ENCODE measurements around the gene RAC3. TPM values are rescaled to one million over a fixed set of nuclear protein-coding genes. Genes with fewer than 3 reads are reported as not detected.
A peak's percentile ranks its signal among the peaks of the same experiment; 100 is the strongest.

The RAC3 gene
- 1 to 10 TPM; 6.7 to 7.6 TPM for total RNA-seq

DNA sequence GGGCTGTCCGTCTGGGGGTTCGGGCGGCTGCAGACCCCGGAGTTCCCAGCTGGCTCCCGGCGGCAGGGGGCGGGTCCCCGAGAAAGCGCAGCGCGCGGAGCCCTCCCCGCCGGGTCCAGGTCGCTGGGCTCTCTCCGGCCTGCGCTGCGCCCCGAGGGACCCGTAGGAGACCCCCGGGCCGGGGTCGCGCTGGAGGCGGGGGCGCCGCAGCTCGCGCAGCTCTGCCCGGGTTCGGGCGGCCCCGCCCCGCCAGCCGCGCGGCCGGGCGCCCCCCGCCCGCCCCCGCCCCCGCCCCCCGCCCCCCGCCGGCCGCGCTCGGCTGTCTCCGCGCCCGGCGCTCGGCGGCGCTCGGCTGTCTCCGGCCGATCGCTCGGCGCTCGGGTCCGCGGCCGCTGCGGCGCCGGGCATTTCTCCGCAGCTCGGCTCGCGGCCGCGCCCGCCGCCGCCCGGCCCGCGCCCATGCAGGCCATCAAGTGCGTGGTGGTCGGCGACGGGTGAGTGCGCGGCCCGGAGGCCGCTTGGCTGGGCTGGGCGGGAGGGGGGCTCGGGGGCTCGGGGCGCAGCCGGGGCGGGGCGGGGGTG, at the start of gene RAC3:
Gene RAC3 (plus strand): TSS at position 376 of the 582 bp plus-strand sequence. CDS start 84 bp downstream, at position 460.
- Mint-ChIP-seq H3K9me3 (no peaks in the 10 kb centered on the region), H3K27ac (peak within 1 kb of the TSS; percentile 71)
- ATAC-seq (ENCODE audit: low read depth), result peak; percentile 28

DNA sequence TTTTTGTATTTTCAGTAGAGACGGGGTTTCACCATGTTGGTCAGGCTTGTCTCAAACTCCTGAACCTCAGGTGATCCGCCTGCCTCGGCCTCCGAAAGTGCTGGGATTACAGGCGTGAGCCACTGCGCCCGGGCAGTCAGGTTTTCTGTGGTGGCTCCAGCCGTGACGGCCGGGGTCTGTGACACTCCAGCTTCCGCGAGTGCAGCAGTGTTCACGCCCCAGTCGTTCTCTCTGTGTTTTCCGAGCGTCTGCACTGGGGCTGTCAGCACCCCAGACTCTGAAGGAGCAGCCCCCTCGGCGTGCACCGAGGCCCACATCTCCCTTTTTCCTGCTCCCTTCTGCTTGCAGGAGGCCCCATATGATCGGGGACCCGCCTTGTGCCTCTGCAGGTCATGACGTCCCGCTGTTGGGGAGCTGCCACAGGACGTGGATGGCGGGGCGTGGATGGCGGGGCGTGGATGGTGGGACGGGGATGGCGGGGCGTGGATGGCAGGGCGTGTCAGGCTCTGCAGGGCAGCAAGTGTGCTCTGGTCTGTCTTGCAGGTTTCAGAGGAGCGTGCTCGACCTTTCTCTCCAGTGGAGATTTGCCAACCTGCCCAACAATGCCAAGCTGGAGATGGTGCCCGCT, 48.4 kb upstream of the RAC3 start:
- H3K9me3 Mint-ChIP-seq, result no peaks in the 10 kb centered on the region
- H3K27me3 Mint-ChIP-seq, result peaks cover 4% of the 10 kb centered on the region
- peaks cover 20% of the 10 kb centered on the region for H3K36me3 Mint-ChIP-seq
- DNase-seq (no peak), ATAC-seq (ENCODE audit: low read depth) (no peak)
- no peak overlapping the region for H3K27ac Mint-ChIP-seq
- POLR2A ChIA-PET, result no interaction called here
- peaks cover 24% of the 10 kb centered on the region for H3K4me1 Mint-ChIP-seq
- no peak overlapping the region for H3K4me3 Mint-ChIP-seq

More for the DNA sequence above, at the start of gene RAC3:
- DNase-seq, result no peak
- H3K36me3 Mint-ChIP-seq, result peaks cover 13% of the 10 kb centered on the region
- POLR2A ChIA-PET, result interaction anchor here (0.6 to 1.5 kb wide), 5 partner anchors 8 to 236 kb away, joined by 3 to 7 read pairs (median 3); partner anchors contain the start of genes CENPX and LRRC45
- no peaks in the 10 kb centered on the region for H3K27me3 Mint-ChIP-seq
- H3K4me3 Mint-ChIP-seq, result peak within 1 kb of the TSS; percentile 77
- H3K4me1 Mint-ChIP-seq, result peaks cover 17% of the 10 kb centered on the region

DNA sequence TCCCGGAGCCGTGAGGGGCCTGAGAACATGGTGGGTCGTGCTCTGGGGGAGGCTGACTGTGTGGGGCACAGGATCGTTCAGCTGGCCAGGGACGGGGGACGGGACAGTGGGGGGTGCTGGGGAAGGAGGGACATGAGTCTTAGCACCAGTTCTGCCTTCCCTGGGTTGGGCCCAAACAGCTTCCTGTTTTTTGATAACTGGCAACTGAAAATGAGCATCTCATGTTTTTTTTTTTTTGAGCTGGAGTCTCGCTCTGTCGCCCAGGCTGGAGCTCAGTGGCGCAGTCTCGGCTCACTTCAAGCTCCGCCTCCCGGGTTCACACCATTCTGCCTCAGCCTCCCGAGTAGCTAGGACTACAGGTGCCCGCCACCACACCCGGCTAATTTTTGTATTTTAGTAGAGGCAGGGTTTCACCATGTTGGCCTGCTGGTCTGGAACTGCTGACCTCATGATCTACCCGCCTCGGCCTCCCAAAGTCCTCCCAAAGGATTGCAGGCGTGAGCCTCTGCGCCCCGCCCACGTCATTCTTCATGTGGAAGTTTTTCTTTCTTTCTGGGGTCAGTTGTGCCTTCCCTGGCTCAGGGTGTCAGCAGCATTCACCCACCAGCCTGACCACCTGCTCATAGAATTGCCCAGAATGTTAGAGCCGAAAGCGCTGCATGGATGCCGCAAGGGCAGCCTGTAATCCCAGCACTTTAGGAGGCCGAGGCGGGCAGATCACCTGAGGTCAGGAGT, 47.7 kb upstream of the RAC3 start:
- POLR2A ChIA-PET, result interaction anchor here (0.7 kb wide), 1 partner anchor 945 kb away, joined by 3 read pairs; no protein-coding TSS in a partner anchor
- Mint-ChIP-seq H3K4me1 (peaks cover 21% of the 10 kb centered on the region), H3K4me3 (no peak overlapping the region), H3K27ac (no peak overlapping the region), H3K27me3 (peaks cover 4% of the 10 kb centered on the region), H3K36me3 (peaks cover 19% of the 10 kb centered on the region), H3K9me3 (no peaks in the 10 kb centered on the region)
- DNase-seq (no peak), ATAC-seq (ENCODE audit: low read depth) (no peak)

DNA sequence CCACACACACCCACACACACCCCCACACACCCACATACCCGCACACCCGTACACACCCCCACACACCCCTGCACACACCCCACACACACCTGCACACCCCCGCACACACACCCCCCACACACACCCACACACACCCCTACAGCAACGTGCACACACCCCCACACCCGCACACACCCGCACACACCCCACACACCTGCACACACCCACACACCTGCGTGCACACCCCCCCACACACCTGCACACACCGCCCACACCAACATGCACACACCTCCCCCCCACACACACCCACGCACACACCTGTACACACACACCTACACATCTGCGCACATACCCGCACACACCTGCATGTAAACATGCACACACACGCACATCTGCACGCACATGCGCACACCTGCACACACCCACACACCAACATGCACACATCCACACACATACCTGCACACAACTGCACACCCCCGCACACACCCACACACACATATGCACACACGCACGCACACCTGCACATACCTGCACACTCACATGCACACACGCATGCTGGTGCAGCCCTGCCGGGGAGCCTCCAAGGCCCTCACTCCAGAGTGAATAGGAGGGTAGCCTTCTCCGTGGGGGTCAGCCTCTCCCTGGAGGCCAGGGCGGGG, 46.6 kb upstream of the RAC3 start:
- Mint-ChIP-seq H3K27ac (no peak overlapping the region), H3K27me3 (peaks cover 4% of the 10 kb centered on the region), H3K9me3 (no peaks in the 10 kb centered on the region), H3K4me3 (no peak overlapping the region), H3K36me3 (peaks cover 15% of the 10 kb centered on the region), H3K4me1 (peaks cover 15% of the 10 kb centered on the region)
- POLR2A ChIA-PET, result no interaction called here
- ATAC-seq (ENCODE audit: low read depth), result no peak
- no peak for DNase-seq

DNA sequence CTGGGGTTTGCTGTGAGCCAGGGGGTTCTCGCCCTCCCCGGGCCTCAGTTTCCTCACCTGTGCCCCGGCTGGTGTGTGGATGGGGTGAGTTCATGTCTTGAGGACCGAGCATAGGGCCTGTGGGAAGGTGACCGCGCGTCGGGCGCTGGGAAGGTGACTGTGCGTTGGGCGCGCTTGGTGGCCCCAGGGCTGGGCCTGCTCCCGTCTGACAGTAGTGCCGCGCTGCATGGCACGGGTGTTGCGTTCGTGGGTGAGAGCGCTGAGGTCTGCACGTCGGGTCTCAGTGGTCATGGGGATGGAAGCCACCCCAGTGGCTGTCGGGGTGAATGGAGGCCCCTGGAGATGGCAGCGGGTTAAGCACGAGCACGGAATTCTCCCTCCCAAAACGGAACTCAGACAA, 44.9 kb upstream of the RAC3 start:
- POLR2A ChIA-PET, result no interaction called here
- Mint-ChIP-seq H3K4me1 (peaks cover 2% of the 10 kb centered on the region), H3K27me3 (no peaks in the 10 kb centered on the region), H3K36me3 (peaks cover 13% of the 10 kb centered on the region), H3K4me3 (no peak overlapping the region), H3K9me3 (no peaks in the 10 kb centered on the region), H3K27ac (no peak overlapping the region)
- DNase-seq (no peak), ATAC-seq (ENCODE audit: low read depth) (no peak)

DNA sequence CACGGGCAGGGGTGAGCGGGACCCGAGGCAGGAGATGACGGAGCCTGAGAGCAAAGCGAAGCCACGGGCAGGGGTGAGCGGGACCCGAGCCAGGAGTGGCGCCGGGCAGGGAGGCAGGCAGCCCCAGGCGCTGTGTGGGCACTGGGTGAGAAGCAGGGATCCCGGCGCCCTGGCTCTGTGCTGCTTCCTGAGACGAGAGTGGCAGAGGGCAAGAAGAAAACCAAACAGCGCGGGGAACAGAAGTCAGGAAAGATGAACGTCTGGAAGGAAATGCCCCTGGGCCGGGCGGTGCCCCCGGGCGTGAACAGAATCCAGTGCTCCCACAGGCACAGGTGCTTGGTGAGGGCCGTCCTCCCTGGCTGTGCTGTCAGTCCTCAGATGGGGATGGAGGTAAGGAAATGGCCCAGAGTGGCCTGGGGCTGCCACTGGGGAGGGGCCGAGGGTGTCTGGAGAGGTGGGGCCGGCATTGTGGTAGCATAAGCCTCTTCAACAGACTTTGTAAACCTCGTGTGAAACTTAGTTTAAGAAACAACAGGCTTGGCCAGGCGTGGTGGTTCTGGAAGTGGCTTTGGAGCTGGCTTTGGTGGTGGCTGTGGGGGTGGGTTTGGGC, 44.2 kb upstream of the RAC3 start:
- Mint-ChIP-seq H3K4me3 (no peak overlapping the region), H3K4me1 (peaks cover 2% of the 10 kb centered on the region), H3K9me3 (no peaks in the 10 kb centered on the region), H3K27me3 (no peaks in the 10 kb centered on the region), H3K36me3 (peaks cover 13% of the 10 kb centered on the region), H3K27ac (no peak overlapping the region)
- POLR2A ChIA-PET, result no interaction called here
- ATAC-seq (ENCODE audit: low read depth) (no peak), DNase-seq (no peak)

DNA sequence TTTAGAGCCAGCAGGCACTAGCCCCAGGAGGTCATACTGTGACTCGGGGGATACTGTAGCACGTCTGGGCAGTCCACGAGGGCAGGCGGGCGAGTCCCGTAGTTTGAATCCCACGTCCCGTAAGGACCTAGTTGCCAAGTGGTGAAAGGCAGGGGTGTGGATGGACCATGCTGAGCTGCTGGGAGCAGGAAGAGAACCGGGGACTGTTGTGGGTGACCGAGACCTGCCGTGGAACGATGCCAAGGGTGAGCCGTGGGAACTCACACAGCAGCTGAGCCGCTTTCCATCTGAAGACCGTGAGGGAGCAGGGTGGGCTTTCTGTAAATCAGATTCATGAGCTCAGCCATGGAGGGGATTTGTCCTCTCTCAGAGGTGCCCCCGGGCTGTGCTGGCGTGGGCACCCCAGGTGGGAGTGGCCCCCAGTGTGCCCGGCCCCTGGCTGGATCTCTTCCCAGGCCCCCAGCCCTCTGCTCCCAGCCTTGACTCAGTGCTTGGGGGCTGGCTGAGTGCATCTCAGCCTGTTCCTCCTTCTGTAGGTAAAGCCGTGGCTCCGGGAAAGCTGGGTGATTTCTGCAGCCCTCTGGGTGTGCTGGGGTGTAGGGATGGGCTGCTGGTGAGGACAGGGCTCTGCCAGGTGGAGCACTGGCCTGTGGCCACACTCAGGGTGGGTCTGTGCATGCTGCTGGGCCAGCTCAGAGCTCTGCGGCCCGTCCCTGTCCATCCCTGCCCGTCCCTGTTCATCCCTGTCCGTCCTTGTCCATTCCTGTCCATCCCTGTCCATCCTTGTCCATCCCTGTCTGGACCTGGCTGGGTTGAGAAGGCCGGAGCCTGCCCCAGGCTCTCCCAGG, 40.4 kb upstream of the RAC3 start:
- Mint-ChIP-seq H3K9me3 (no peaks in the 10 kb centered on the region), H3K27ac (no peak overlapping the region), H3K4me1 (peaks cover 2% of the 10 kb centered on the region), H3K4me3 (no peak overlapping the region), H3K27me3 (no peaks in the 10 kb centered on the region), H3K36me3 (peaks cover 3% of the 10 kb centered on the region)
- POLR2A ChIA-PET, result no interaction called here
- DNase-seq (no peak), ATAC-seq (ENCODE audit: low read depth) (no peak)

DNA sequence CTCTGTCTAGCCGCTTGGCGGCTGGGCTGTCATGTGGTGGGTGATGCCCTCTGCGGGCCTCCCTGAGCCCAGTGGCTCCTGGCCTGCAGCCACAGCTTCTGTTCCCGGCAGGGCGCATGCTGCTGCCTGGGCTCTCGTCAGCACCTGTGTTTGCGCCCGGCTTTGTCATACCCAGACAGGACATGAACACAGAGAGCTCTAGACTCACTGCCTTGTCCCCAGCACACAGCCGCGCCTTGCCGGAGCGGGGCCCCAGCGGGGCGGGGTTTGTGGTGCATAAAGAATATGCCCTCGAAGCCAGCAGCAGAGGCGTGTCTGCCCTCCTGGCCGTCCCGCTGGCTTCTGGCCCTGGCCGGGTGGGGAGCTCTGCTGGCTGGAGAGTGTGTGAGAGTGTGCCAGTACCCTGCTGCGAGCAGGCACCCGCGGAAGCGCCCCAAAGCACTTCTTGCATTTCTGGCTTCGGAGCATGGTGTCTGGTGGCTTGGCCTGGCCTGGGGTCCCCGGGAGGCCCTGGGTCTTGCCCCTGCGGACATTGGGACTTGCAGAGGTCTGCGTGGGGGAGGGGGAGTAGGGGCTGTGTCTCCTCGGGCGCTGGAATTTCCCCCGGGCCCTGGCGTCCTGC, 39.7 kb upstream of the RAC3 start:
- Mint-ChIP-seq H3K36me3 (no peaks in the 10 kb centered on the region), H3K9me3 (no peaks in the 10 kb centered on the region), H3K4me3 (no peak overlapping the region), H3K4me1 (no peaks in the 10 kb centered on the region), H3K27ac (no peak overlapping the region), H3K27me3 (no peaks in the 10 kb centered on the region)
- POLR2A ChIA-PET, result no interaction called here
- no peak for ATAC-seq (ENCODE audit: low read depth)
- no peak for DNase-seq

DNA sequence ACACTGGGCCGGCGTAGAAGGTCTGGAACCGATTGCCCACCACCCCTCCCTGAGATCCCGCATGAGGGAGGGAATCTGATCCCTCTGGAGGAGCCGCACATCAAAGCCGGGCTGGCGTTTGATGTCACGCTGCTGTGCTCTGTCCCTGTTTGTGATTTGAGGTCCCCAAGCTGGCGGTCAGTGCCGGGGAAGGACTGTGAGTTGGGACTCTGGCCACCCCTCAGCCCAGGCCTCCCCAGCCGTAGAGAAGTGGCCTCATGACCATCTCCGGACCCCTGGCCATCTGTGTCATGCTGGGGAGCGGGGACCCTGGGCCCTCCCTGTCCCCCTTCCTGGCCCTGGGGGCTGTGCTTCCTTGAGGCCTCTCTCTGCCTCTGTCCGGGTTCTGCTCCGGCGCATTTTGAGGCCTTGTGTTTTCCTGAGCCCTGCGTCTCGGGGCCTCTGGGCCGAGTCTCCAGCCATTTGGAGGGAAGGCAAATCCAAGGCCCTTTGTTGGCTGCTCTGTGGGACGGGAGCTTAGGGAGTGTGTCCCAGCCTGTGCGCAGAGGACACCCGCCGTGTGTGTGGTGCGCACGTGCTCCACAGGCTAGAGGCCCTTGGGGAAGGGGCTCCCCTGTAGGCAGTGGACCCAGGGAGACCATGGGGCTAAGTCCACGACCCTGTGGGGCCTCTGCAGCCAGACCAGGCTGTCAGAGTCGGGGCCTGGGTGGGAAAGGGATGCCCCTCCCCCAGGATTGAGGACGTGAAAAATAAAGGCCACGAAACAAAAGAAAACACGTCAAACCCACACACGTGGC, 39.0 kb upstream of the RAC3 start:
- H3K9me3 Mint-ChIP-seq, result no peaks in the 10 kb centered on the region
- H3K4me1 Mint-ChIP-seq, result no peaks in the 10 kb centered on the region
- H3K27me3 Mint-ChIP-seq, result no peaks in the 10 kb centered on the region
- DNase-seq, result no peak
- POLR2A ChIA-PET, result no interaction called here
- ATAC-seq (ENCODE audit: low read depth), result no peak
- no peak overlapping the region for H3K4me3 Mint-ChIP-seq
- no peaks in the 10 kb centered on the region for H3K36me3 Mint-ChIP-seq
- H3K27ac Mint-ChIP-seq, result no peak overlapping the region

DNA sequence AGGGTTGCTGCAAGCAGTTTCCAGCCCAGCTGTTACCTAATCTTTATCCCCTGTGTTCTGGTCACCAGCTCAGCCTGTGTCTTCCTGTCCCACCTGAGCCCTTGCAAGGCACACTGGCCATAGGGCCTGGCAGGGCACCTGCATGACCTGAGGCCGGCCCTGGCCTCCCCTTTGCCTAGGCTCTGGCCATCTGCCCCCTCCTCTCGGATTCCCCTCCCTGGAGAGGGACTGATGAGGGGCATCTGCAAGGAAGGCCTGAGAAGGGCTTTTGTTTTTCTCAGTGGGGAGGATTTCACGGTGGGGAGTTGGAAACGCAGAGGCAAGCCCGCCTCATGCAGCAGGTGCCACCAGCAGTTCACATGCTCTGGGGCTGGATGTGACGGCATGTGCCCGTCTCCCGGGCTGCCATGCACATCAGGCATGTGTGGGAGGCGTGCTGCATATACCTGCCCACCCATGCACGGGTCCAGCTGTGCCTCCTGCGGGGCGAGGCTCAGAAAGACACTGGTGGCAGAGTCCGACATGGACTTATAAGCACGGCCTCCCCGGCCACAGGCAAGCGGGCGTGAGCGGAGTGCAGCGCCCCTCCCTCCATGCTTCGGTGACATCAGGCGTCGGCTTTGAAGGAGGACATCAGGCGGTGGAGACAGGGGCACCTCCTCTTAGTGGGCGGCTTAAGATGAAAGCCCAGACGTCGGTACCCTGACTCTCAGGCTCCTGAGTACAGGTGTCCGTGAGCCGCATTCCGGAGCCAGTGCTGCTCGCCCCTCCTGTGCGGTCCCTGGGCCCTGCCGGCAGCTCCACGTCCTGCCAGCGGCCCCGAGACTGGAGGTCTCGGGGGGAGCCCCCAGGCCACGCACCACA, 37.5 kb upstream of the RAC3 start:
- no peaks in the 10 kb centered on the region for H3K9me3 Mint-ChIP-seq
- H3K36me3 Mint-ChIP-seq, result no peaks in the 10 kb centered on the region
- no peak overlapping the region for H3K4me3 Mint-ChIP-seq
- DNase-seq (no peak), ATAC-seq (ENCODE audit: low read depth) (no peak)
- H3K27me3 Mint-ChIP-seq, result no peaks in the 10 kb centered on the region
- no peak overlapping the region for H3K27ac Mint-ChIP-seq
- POLR2A ChIA-PET, result no interaction called here
- no peaks in the 10 kb centered on the region for H3K4me1 Mint-ChIP-seq
